H1 (cell line): Measurements from ENCODE around the gene SMDT1. TPM values are rescaled to one million over a fixed set of nuclear protein-coding genes. Genes with fewer than 3 reads are reported as not detected.

Experiments
- CTCF ChIA-PET: fragments of 300-600 bp; sonication (Branson Sonifier 250); formaldehyde crosslinking; loops from one replicate; lab custom pipeline; 2021; ENCODE audit not compliant: partially characterized antibody; lab: Charles Lee
- POLR2A ChIA-PET: fragments of 300-600 bp; sonication (Branson Sonifier 250); formaldehyde crosslinking; loops from one replicate; lab custom pipeline; 2021; ENCODE audit warnings: inconsistent platforms; ENCODE audit not compliant: partially characterized antibody; lab: Charles Lee
- DNase-seq, 2 experiments: peaks; one replicate each; pipeline versions ENCODE4 v3.0.0 to v3.0.0-alpha.2; 2010 to 2022; ENCODE audit warnings: low spot score in 2 of 2, low read depth in 1 of 2, mixed read lengths in 1 of 2
- FAIRE-seq: peaks from 2 replicates; lab custom pipeline; 2011; peaks lifted over from hg19 to GRCh38; lab: Jason Lieb, UNC
- H2AFZ ChIP-seq: 2 replicates; pipeline ENCODE4 v1.8.1; 2012; ENCODE audit warnings: low read length, inconsistent platforms
- H2AK5ac ChIP-seq: 2 replicates; pipeline ENCODE4 v1.6.1; 2013; ENCODE audit warnings: low read depth, low read length
- H2BK120ac ChIP-seq: replicated peaks from 2 replicates; pipeline ENCODE3; 2013; ENCODE audit warnings: low read depth, low read length, inconsistent platforms
- H2BK12ac ChIP-seq: 2 replicates; pipeline ENCODE4 v1.6.1; 2013; ENCODE audit warnings: low read depth, low read length
- H2BK15ac ChIP-seq: 2 replicates; pipeline ENCODE4 v1.6.1; 2013; ENCODE audit warnings: low read length
- H2BK20ac ChIP-seq: 2 replicates; pipeline ENCODE4 v1.6.1; 2013; ENCODE audit warnings: low read length
- H2BK5ac ChIP-seq: 2 replicates; pipeline ENCODE4 v1.6.1; 2013; ENCODE audit warnings: low read depth, low read length
- H3K14ac ChIP-seq: 2 replicates; pipeline ENCODE4 v1.6.1; 2013; ENCODE audit warnings: inconsistent platforms; ENCODE audit not compliant: insufficient read length
- H3K18ac ChIP-seq: 2 replicates; pipeline ENCODE4 v1.6.1; 2013; ENCODE audit warnings: low read length; ENCODE audit errors: extremely low read depth
- H3K23ac ChIP-seq: 2 replicates; pipeline ENCODE4 v1.6.1; 2013; ENCODE audit warnings: inconsistent platforms; ENCODE audit not compliant: insufficient read length
- H3K23me2 ChIP-seq: 2 replicates; pipeline ENCODE4 v1.6.1; 2013; ENCODE audit warnings: low read depth, low read length
- H3K27ac ChIP-seq: 2 replicates; pipeline ENCODE4 v1.6.1; 2011; ENCODE audit warnings: low read depth, low read length, inconsistent platforms
- H3K27me3 ChIP-seq, 4 experiments: replicated peaks in 1 of 4; 1 replicate in 1 of 4; 2 replicates in 3 of 4; pipeline versions ENCODE4 v1.6.1 to v1.8.1; 2011 to 2013; ENCODE audit warnings: low read length in 3 of 4, mild to moderate bottlenecking in 3 of 4, inconsistent platforms in 2 of 4, mixed read lengths in 2 of 4, moderate library complexity in 1 of 4; ENCODE audit not compliant: control insufficient read depth in 3 of 4, insufficient read depth in 3 of 4; ENCODE audit errors: extremely low read depth in 1 of 4
- H3K36me3 ChIP-seq, 4 experiments: 2 replicates each; pipeline versions ENCODE4 v1.6.1 to v1.8.1; 2011 to 2013; ENCODE audit warnings: mild to moderate bottlenecking in 4 of 4, low read length in 3 of 4, moderate library complexity in 2 of 4, control low read depth in 1 of 4, inconsistent platforms in 1 of 4; ENCODE audit not compliant: insufficient read depth in 4 of 4, control insufficient read depth in 2 of 4
- H3K4ac ChIP-seq: replicated peaks from 2 replicates; pipeline ENCODE3; 2013; ENCODE audit warnings: low read length, low read depth, mixed read lengths, inconsistent platforms; ENCODE audit not compliant: insufficient read length
- H3K4me1 ChIP-seq, 4 experiments: replicated peaks in 1 of 4; 1 replicate in 1 of 4; 2 replicates in 3 of 4; pipeline versions ENCODE4 v1.6.1 to v1.8.1; 2011 to 2013; ENCODE audit warnings: low read length in 3 of 4, inconsistent platforms in 2 of 4, mixed read lengths in 1 of 4; ENCODE audit not compliant: insufficient read depth in 4 of 4, control insufficient read depth in 3 of 4
- H3K4me2 ChIP-seq, 2 experiments: 2 replicates each; pipeline versions ENCODE4 v1.6.1 to v1.8.1; 2011 to 2013; ENCODE audit warnings: low read depth in 2 of 2, low read length in 2 of 2, control low read depth in 1 of 2, inconsistent platforms in 1 of 2, mild to moderate bottlenecking in 1 of 2; ENCODE audit not compliant: insufficient read depth in 1 of 2
- H3K4me3 ChIP-seq, 4 experiments: fragments of 200-600, 300-600 bp in 1 of 4; sonication (generic), shearing (Covaris generic), sonication (Bioruptor Twin) in 1 of 4; 2 replicates each; pipeline versions ENCODE4 v1.5.1 to v1.8.1; 2011 to 2016; ENCODE audit warnings: low read length in 4 of 4, low read depth in 3 of 4, control low read depth in 2 of 4, inconsistent platforms in 2 of 4, mild to moderate bottlenecking in 2 of 4, mixed read lengths in 1 of 4, moderate library complexity in 1 of 4; ENCODE audit not compliant: insufficient read depth in 2 of 4; ENCODE audit errors: extremely low read depth in 1 of 4
- H3K56ac ChIP-seq: replicated peaks from 2 replicates; pipeline ENCODE3; 2013; ENCODE audit warnings: low read depth, mild to moderate bottlenecking, mixed read lengths, low read length, inconsistent platforms; ENCODE audit not compliant: insufficient read length
- H3K79me1 ChIP-seq: 2 replicates; pipeline ENCODE4 v1.6.1; 2013; ENCODE audit warnings: low read depth, low read length, control low read depth
- H3K79me2 ChIP-seq, 2 experiments: 2 replicates each; pipeline versions ENCODE4 v1.6.1 to v1.8.1; 2012 to 2013; ENCODE audit warnings: low read length in 2 of 2, mild to moderate bottlenecking in 2 of 2, inconsistent platforms in 1 of 2; ENCODE audit not compliant: insufficient read depth in 2 of 2, control insufficient read depth in 1 of 2
- H3K9ac ChIP-seq, 4 experiments: replicated peaks in 1 of 4; 1 replicate in 1 of 4; 2 replicates in 3 of 4; pipeline versions ENCODE4 v1.6.1 to v1.8.1; 2011 to 2013; ENCODE audit warnings: low read depth in 3 of 4, low read length in 3 of 4, control low read depth in 2 of 4, mild to moderate bottlenecking in 2 of 4, moderate library complexity in 2 of 4, inconsistent platforms in 1 of 4; ENCODE audit errors: extremely low read depth in 1 of 4
- H3K9me3 ChIP-seq, 2 experiments: 2 replicates each; pipeline versions ENCODE4 v1.6.1 to v1.8.1; 2012 to 2013; ENCODE audit warnings: mild to moderate bottlenecking in 2 of 2, moderate library complexity in 2 of 2, control low read depth in 1 of 2, inconsistent platforms in 1 of 2, low read depth in 1 of 2, low read length in 1 of 2, mixed read lengths in 1 of 2; ENCODE audit not compliant: insufficient read depth in 2 of 2
- H4K20me1 ChIP-seq, 2 experiments: replicated peaks in 1 of 2; 2 replicates each; pipeline versions ENCODE3 to v1.8.1; 2011 to 2013; ENCODE audit warnings: inconsistent platforms in 2 of 2, low read length in 2 of 2, mild to moderate bottlenecking in 1 of 2; ENCODE audit not compliant: insufficient read depth in 2 of 2, control insufficient read depth in 1 of 2
- H4K5ac ChIP-seq: 2 replicates; pipeline ENCODE4 v1.6.1; 2013; ENCODE audit warnings: low read length, low read depth, mixed read lengths, inconsistent platforms; ENCODE audit not compliant: insufficient read length
- H4K8ac ChIP-seq: 2 replicates; pipeline ENCODE4 v1.8.0; 2013; ENCODE audit warnings: mild to moderate bottlenecking, moderate library complexity, low read length, inconsistent platforms; ENCODE audit not compliant: insufficient read depth; ENCODE audit errors: extremely low read depth
- H4K91ac ChIP-seq: replicated peaks from 2 replicates; pipeline ENCODE3; 2013; ENCODE audit warnings: low read length, mixed read lengths, inconsistent platforms; ENCODE audit not compliant: insufficient read length
- BACH1 ChIP-seq: IDR thresholded peaks from 2 replicates; pipeline ENCODE4 v1.6.1; 2012; ENCODE audit warnings: low read length, improper control_type of control experiment
- CBX8 ChIP-seq: fragments of 300-800, 300-1000 bp; sonication (generic); IDR thresholded peaks from 2 replicates; pipeline ENCODE4 v1.7.1; 2016; ENCODE audit warnings: low read depth, low read length, borderline replicate concordance
- CHD1 ChIP-seq: IDR thresholded peaks from 2 replicates; pipeline ENCODE4 v1.6.1; 2012; ENCODE audit warnings: low read depth, low read length, improper control_type of control experiment
- EZH2 ChIP-seq: fragments of 200-600 bp; sonication (generic); IDR thresholded peaks from 2 replicates; pipeline ENCODE4 v1.7.1; 2012; ENCODE audit warnings: low read depth, mild to moderate bottlenecking, moderate library complexity, low read length, inconsistent platforms; ENCODE audit not compliant: severe bottlenecking
- NRF1 ChIP-seq: IDR thresholded peaks from 2 replicates; pipeline ENCODE4 v1.6.1; 2011; ENCODE audit warnings: mild to moderate bottlenecking, low read depth, low read length, improper control_type of control experiment
- PHF8 ChIP-seq: fragments of 200-600 bp; sonication (generic); conservative IDR thresholded peaks from 2 replicates; pipeline ENCODE4 v1.7.1; 2012; ENCODE audit warnings: low read depth, mild to moderate bottlenecking, inconsistent platforms, low read length, moderate library complexity
- POLR2AphosphoS5 ChIP-seq: IDR thresholded peaks from 2 replicates; pipeline ENCODE4 v1.6.1; 2011; ENCODE audit warnings: low read depth, low read length
- RFX5 ChIP-seq: IDR thresholded peaks from 2 replicates; pipeline ENCODE4 v1.6.1; 2011; ENCODE audit warnings: low read depth, low read length, improper control_type of control experiment, borderline replicate concordance
- SP1 ChIP-seq: IDR thresholded peaks from 2 replicates; pipeline ENCODE4 v1.6.1; 2011; ENCODE audit warnings: low read depth, low read length
- TBP ChIP-seq: IDR thresholded peaks from 2 replicates; pipeline ENCODE4 v1.6.1; 2011; ENCODE audit warnings: low read depth, low read length, improper control_type of control experiment
- WGBS, 2 experiments: shearing (Covaris generic) in 1 of 2; methylation state at CpG; one replicate each; pipeline versions ENCODE4 v1.1.6 to v1.1.7; 2013 to 2015; ENCODE audit warnings: low lambda C conversion rate in 2 of 2, mixed read lengths in 2 of 2, inconsistent platforms in 1 of 2, low coverage in 1 of 2, missing lambda C conversion rate in 1 of 2; ENCODE audit not compliant: insufficient replicate concordance in 2 of 2, insufficient coverage in 1 of 2, insufficient read length in 1 of 2; ENCODE audit errors: extremely low coverage in 1 of 2, missing lambda C conversion rate in 1 of 2; 5-methylcytosine and 5-hydroxymethylcytosine counted together
- polyA plus RNA-seq, 7 experiments: library from polyadenylated mRNA; depleted of rRNA in 3 of 7; stranded (reverse) in 5 of 7; unstranded in 2 of 7; fragments of >200 nt in 5 of 7; fragments of 200-250 nt in 2 of 7; gene quantifications; 1 replicate in 5 of 7; 2 replicates in 1 of 7; 4 replicates in 1 of 7; pipeline versions ENCODE4 v1.2.1 to v1.2.3, GENCODE V29; 2011 to 2013; ENCODE audit warnings: missing spikeins in 2 of 7, mixed read lengths in 2 of 7
- total RNA-seq: library from RNA; stranded (reverse); fragmentation: NEBNext Ultra II Directional; extraction: Animal tissue kit (Norgen Biotek cat#: 25700); gene quantifications from 2 replicates; pipeline ENCODE4 v1.2.1, GENCODE V29; 2021
- TF ChIP-seq, protein P1 (sequence below), 3 experiments: IDR thresholded peaks; 1 replicate in 2 of 3; 2 replicates in 1 of 3; pipeline versions ENCODE4 v1.5.1 to v1.6.1; 2011; ENCODE audit warnings: low read length in 3 of 3, mild to moderate bottlenecking in 3 of 3, inconsistent platforms in 2 of 3, low read depth in 1 of 3, moderate library complexity in 1 of 3; ENCODE audit not compliant: insufficient read depth in 1 of 3; ENCODE audit errors: control extremely low read depth in 1 of 3
- TF ChIP-seq, protein P2 (sequence below): IDR thresholded peaks from 2 replicates; pipeline ENCODE4 v1.6.1; 2011; ENCODE audit warnings: low read depth, mild to moderate bottlenecking, low read length; ENCODE audit not compliant: insufficient read depth

SMDT1 gene
- total and polyA plus RNA-seq, 2 of the 8 experiments (the other 6 are each of a cell fraction or from before 2014, with no cell fraction given): 34.9 to 35.6 TPM

DNA sequence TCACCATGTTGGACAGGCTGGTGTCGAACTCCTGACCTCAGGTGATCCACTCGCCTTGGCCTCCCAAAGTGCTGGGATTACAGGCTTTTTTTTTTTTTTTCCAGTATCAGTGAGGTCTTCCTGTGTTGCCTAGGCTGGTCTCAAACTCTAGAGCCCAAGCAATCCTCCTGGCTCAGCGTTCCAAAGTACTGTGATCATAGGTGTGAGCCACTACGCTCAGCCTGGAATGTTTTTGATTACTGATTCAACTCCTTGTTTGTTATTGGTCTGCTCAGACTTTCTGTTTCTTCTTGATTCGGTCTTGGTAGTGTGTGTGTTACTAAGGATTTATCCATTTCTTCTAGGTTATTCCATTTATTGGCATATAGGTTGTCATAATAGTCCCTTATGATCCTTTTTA is 40.2 kb upstream of the SMDT1 start:
- no peaks in the 10 kb centered on the region for H3K36me3 ChIP-seq
- no peaks in the 10 kb centered on the region for H3K23me2 ChIP-seq
- H2BK20ac ChIP-seq: no peak overlapping the region
- H3K4me3 ChIP-seq: no peak overlapping the region
- H2AFZ ChIP-seq: no peak overlapping the region
- H3K4me2 ChIP-seq: no peak overlapping the region
- no peaks in the 10 kb centered on the region for H3K4me1 ChIP-seq
- H2AK5ac ChIP-seq: no peak overlapping the region
- H3K4ac ChIP-seq: no peak overlapping the region
- no peak overlapping the region for H3K23ac ChIP-seq
- H4K8ac ChIP-seq: no peak overlapping the region
- 92% methylated on average over 5 of the region's 5 CpGs; no CpG with 5 or more reads in 1 of the 2 experiments for WGBS, 2 experiments
- H2BK5ac ChIP-seq: no peak overlapping the region
- H4K20me1 ChIP-seq: no peaks in the 10 kb centered on the region
- FAIRE-seq (no peak), DNase-seq (no peak)
- H3K18ac ChIP-seq: no peak overlapping the region
- H4K5ac ChIP-seq: no peak overlapping the region
- no peak overlapping the region for H2BK15ac ChIP-seq
- H3K14ac ChIP-seq: no peak overlapping the region
- no peak overlapping the region for H3K56ac ChIP-seq
- no peak overlapping the region for H2BK120ac ChIP-seq
- CTCF ChIA-PET: no interaction called here
- H3K79me1 ChIP-seq: no peaks in the 10 kb centered on the region
- POLR2A ChIA-PET: no interaction called here
- H3K9me3 ChIP-seq: peaks cover 5 to 6% of the 10 kb centered on the region in 2 experiments; a peak in 3 of 4 replicates
- H4K91ac ChIP-seq: no peak overlapping the region
- no peak overlapping the region for H2BK12ac ChIP-seq
- no peaks in the 10 kb centered on the region for H3K79me2 ChIP-seq
- H3K27me3 ChIP-seq: no peaks in the 10 kb centered on the region; a peak in 1 of 7 replicates
- no peak overlapping the region for H3K27ac ChIP-seq
- no peak overlapping the region for H3K9ac ChIP-seq
- TF ChIP-seq EZH2 (no peak), PHF8 (no peak), CHD1 (no peak), BACH1 (no peak), POLR2AphosphoS5 (no peak), TBP (no peak), SP1 (no peak), NRF1 (no peak), CBX8 (no peak), RFX5 (no peak)
- TF ChIP-seq, protein P1, sequence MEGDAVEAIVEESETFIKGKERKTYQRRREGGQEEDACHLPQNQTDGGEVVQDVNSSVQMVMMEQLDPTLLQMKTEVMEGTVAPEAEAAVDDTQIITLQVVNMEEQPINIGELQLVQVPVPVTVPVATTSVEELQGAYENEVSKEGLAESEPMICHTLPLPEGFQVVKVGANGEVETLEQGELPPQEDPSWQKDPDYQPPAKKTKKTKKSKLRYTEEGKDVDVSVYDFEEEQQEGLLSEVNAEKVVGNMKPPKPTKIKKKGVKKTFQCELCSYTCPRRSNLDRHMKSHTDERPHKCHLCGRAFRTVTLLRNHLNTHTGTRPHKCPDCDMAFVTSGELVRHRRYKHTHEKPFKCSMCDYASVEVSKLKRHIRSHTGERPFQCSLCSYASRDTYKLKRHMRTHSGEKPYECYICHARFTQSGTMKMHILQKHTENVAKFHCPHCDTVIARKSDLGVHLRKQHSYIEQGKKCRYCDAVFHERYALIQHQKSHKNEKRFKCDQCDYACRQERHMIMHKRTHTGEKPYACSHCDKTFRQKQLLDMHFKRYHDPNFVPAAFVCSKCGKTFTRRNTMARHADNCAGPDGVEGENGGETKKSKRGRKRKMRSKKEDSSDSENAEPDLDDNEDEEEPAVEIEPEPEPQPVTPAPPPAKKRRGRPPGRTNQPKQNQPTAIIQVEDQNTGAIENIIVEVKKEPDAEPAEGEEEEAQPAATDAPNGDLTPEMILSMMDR (IDR thresholded peaks at IDR 0.05; ENCODE audit: control extremely low read depth in 1 of 3, insufficient read depth in 1 of 3, low read depth in 1 of 3, low read length in 3 of 3): no peak
- TF ChIP-seq, protein P2, sequence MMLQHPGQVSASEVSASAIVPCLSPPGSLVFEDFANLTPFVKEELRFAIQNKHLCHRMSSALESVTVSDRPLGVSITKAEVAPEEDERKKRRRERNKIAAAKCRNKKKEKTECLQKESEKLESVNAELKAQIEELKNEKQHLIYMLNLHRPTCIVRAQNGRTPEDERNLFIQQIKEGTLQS: no peak
